GM12878 (cell line): ENCODE results near the gene POLR2L. TPM values are rescaled to one million over a fixed set of nuclear protein-coding genes. Genes with fewer than 3 reads are reported as not detected.

ENCODE experiments used
- ATF7 ChIP-seq: fragments of 450-650 bp; IDR thresholded peaks from 2 replicates; pipeline ENCODE4 v1.6.1; 2016; ENCODE audit warnings: low read depth, mild to moderate bottlenecking
- BHLHE40 ChIP-seq, 2 experiments: fragments of 450-650 bp in 1 of 2; IDR thresholded peaks; 2 replicates each; pipeline ENCODE4 v1.6.1; 2011 to 2017; ENCODE audit warnings: low read depth in 2 of 2, borderline replicate concordance in 1 of 2, improper control_type of control experiment in 1 of 2, low read length in 1 of 2, mild to moderate bottlenecking in 1 of 2
- CREB1 ChIP-seq: IDR thresholded peaks from 2 replicates; pipeline ENCODE4 v1.6.1; 2012; ENCODE audit warnings: low read depth, mild to moderate bottlenecking, inconsistent platforms
- FOXK2 ChIP-seq: fragments of 450-650 bp; IDR thresholded peaks from 2 replicates; pipeline ENCODE4 v1.6.1; 2017; ENCODE audit warnings: mild to moderate bottlenecking, moderate library complexity
- GABPA ChIP-seq: IDR thresholded peaks from 2 replicates; pipeline ENCODE4 v1.6.1; 2014; ENCODE audit warnings: antibody characterized with exemption, low read depth, mild to moderate bottlenecking, inconsistent platforms
- GATAD2B ChIP-seq: fragments of 450-650 bp; conservative IDR thresholded peaks from 2 replicates; pipeline ENCODE4 v1.6.1; 2017; ENCODE audit warnings: low read depth, mild to moderate bottlenecking, moderate library complexity
- NFYB ChIP-seq: IDR thresholded peaks from 2 replicates; pipeline ENCODE4 v1.6.1; 2011; ENCODE audit warnings: low read depth, mild to moderate bottlenecking, low read length, improper control_type of control experiment, moderate library complexity; ENCODE audit not compliant: insufficient read depth
- NKRF ChIP-seq: fragments of 450-650 bp; conservative IDR thresholded peaks from 2 replicates; pipeline ENCODE4 v1.6.1; 2017; ENCODE audit warnings: mild to moderate bottlenecking, moderate library complexity
- NR2F1 ChIP-seq: fragments of 450-650 bp; conservative IDR thresholded peaks from 2 replicates; pipeline ENCODE4 v1.6.1; 2017; ENCODE audit warnings: mild to moderate bottlenecking
- POLR2A ChIP-seq: IDR thresholded peaks from 2 replicates; pipeline ENCODE4 v1.6.1; 2011; ENCODE audit warnings: low read depth, mild to moderate bottlenecking, low read length
- POLR2AphosphoS2 ChIP-seq: IDR thresholded peaks from 2 replicates; pipeline ENCODE4 v1.6.1; 2011; ENCODE audit warnings: low read depth, mild to moderate bottlenecking, low read length, improper control_type of control experiment, moderate library complexity
- RELA ChIP-seq: fragments of 450-650 bp; IDR thresholded peaks from 2 replicates; pipeline ENCODE4 v1.8.0; 2014; ENCODE audit warnings: borderline replicate concordance; ENCODE audit not compliant: partially characterized antibody
- RUNX3 ChIP-seq: IDR thresholded peaks from 2 replicates; pipeline ENCODE4 v1.6.1; 2012; ENCODE audit warnings: low read length, inconsistent platforms
- SIX5 ChIP-seq: IDR thresholded peaks from 2 replicates; pipeline ENCODE4 v1.6.1; 2011; ENCODE audit warnings: mild to moderate bottlenecking, low read depth, low read length, moderate library complexity; ENCODE audit not compliant: severe bottlenecking
- SKIL ChIP-seq: fragments of 450-650 bp; IDR thresholded peaks from 2 replicates; pipeline ENCODE4 v1.6.1; 2017; ENCODE audit warnings: mild to moderate bottlenecking, low read depth, inconsistent platforms; ENCODE audit not compliant: poor library complexity, severe bottlenecking
- SRF ChIP-seq, 2 experiments: IDR thresholded peaks; 2 replicates each; pipeline ENCODE4 v1.6.1; 2011; ENCODE audit warnings: low read depth in 2 of 2, low read length in 2 of 2, mild to moderate bottlenecking in 1 of 2, moderate library complexity in 1 of 2
- TARDBP ChIP-seq: IDR thresholded peaks from 2 replicates; pipeline ENCODE4 v1.6.1; 2016; ENCODE audit warnings: borderline replicate concordance
- TCF3 ChIP-seq: IDR thresholded peaks from 2 replicates; pipeline ENCODE4 v1.6.1; 2012; ENCODE audit warnings: low read depth, mild to moderate bottlenecking, low read length, borderline replicate concordance; ENCODE audit not compliant: insufficient read depth
- YY1 ChIP-seq: IDR thresholded peaks from 2 replicates; pipeline ENCODE4 v1.6.1; 2011; ENCODE audit warnings: low read depth, mild to moderate bottlenecking, low read length
- ZBTB40 ChIP-seq: fragments of 450-650 bp; IDR thresholded peaks from 2 replicates; pipeline ENCODE4 v1.6.1; 2016; ENCODE audit warnings: mild to moderate bottlenecking, moderate library complexity, borderline replicate concordance
- polyA plus RNA-seq, 11 experiments: library from polyadenylated mRNA; depleted of rRNA in 4 of 11; unstranded in 6 of 11; stranded (reverse) in 5 of 11; fragments of >200 nt; fragmentation: Nextera tagmentation in 4 of 11; fragmentation: Illumina TruSeq in 1 of 11; extraction: Ambion mirVana in 4 of 11; extraction: Trizol in 1 of 11; gene quantifications; 1 replicate in 1 of 11; 2 replicates in 10 of 11; pipeline versions ENCODE4 v1.2.1 to v1.2.3, GENCODE V29; 2011 to 2016; ENCODE audit warnings: inconsistent platforms in 2 of 11, missing spikeins in 2 of 11, low read depth in 1 of 11
- total RNA-seq, 4 experiments: library from RNA; depleted of rRNA in 3 of 4; stranded (reverse); fragments of >200 nt in 3 of 4; fragmentation: Illumina TruSeq in 1 of 4; extraction: Trizol in 1 of 4; gene quantifications; 2 replicates each; pipeline versions ENCODE4 v1.2.1 to v1.2.3, GENCODE V29; 2013 to 2021
- TF ChIP-seq, protein P1 (sequence below): fragments of 450-650 bp; IDR thresholded peaks from 2 replicates; pipeline ENCODE4 v1.6.1; 2017; ENCODE audit warnings: borderline replicate concordance

Gene POLR2L
- total and polyA plus RNA-seq, 10 of the 15 experiments (the other 5 are each of a cell fraction or from before 2014, with no cell fraction given), result 23.1 to 497 (median 125) TPM

DNA sequence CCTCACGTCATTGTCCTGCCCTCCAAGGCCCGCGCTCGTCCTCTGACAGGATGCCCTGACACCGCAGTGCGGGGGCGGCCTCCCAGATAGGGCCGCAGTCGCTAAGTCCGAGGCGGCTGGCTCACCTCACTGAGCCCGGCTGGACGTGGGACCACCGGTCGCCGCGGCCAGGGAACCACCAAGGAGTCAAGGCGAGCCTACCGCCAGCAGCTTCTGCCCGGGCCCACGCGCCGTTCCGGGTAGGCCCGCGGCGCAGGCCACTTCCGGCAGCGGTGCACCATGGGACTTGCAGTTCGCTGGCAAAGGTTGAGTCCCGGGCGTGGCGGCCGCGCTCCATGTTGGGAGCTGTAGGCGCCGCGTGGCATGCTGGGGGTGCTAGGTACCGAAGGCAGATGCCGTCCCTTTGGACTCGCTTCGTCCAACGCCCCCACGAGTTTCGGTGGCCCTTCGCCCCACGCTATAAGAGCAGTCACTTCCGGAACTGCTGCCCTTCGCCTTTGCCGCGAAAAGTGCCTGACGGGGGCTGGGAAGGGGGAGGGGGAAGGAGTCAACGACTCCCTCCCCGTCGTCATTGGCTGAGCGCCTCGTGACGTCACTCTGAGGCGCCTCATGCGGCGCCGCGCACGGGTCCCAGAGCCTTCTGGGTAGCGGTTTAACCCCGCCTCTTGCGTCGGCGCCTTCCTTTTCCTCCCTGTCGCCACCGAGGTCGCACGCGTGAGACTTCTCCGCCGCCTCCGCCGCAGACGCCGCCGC, 32.9 kb downstream of the POLR2L start, which contains the start of gene RPLP2 (continued):
- TF ChIP-seq SKIL (no peak), TARDBP (peak; percentile 83), BHLHE40 (IDR thresholded peaks at IDR 0.05; ENCODE audit: borderline replicate concordance in 1 of 2, low read depth in 2 of 2, low read length in 1 of 2) (peak; percentile 90 to 95), YY1 (peak; percentile 88), SIX5 (peak; percentile 86), TCF3 (peak; percentile 68; the same call in 1 of the 2 replicates), ATF7 (peak; percentile 96), RUNX3 (peak; percentile 73), GABPA (peak; percentile 92), NFYB (peak; percentile 93), RELA (peak; percentile 66), ZBTB40 (peak; percentile 93), POLR2A (peak; percentile 89), SRF (IDR thresholded peaks at IDR 0.05; ENCODE audit: low read depth in 2 of 2, low read length in 2 of 2) (peak; percentile 39 to 84), FOXK2 (0 out of 2 replicates have a peak, but pooled peaks have one; percentile 50), NR2F1 (no peak; the same call in 1 of the 2 replicates), CREB1 (peak; percentile 99), NKRF (peak; percentile 88), GATAD2B (peak; percentile 81), POLR2AphosphoS2 (peak; percentile 72; the same call in 1 of the 2 replicates)
- TF ChIP-seq, protein P1, sequence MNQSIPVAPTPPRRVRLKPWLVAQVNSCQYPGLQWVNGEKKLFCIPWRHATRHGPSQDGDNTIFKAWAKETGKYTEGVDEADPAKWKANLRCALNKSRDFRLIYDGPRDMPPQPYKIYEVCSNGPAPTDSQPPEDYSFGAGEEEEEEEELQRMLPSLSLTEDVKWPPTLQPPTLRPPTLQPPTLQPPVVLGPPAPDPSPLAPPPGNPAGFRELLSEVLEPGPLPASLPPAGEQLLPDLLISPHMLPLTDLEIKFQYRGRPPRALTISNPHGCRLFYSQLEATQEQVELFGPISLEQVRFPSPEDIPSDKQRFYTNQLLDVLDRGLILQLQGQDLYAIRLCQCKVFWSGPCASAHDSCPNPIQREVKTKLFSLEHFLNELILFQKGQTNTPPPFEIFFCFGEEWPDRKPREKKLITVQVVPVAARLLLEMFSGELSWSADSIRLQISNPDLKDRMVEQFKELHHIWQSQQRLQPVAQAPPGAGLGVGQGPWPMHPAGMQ, result no peak
